Nephron progenitor cell (in vitro differentiated cells): ENCODE data around the gene NIN.

Experiments
- DNase-seq: peaks from one replicate; pipeline ENCODE4 v3.0.0; 2021
- H3K27ac Mint-ChIP-seq: 2 replicates; pipeline ENCODE4 v1.8.0; 2021; ENCODE audit warnings: mild to moderate bottlenecking, moderate library complexity, mixed read lengths
- H3K27me3 Mint-ChIP-seq: 2 replicates; pipeline ENCODE4 v1.8.0; 2021; ENCODE audit warnings: mild to moderate bottlenecking, low read depth, mixed read lengths; ENCODE audit not compliant: poor library complexity
- H3K36me3 Mint-ChIP-seq: 2 replicates; pipeline ENCODE4 v1.8.0; 2021; ENCODE audit warnings: low read depth, mixed read lengths
- H3K4me1 Mint-ChIP-seq: 2 replicates; pipeline ENCODE4 v1.8.0; 2021; ENCODE audit warnings: mixed read lengths
- H3K4me3 Mint-ChIP-seq: 2 replicates; pipeline ENCODE4 v1.8.0; 2021; ENCODE audit warnings: mild to moderate bottlenecking, moderate library complexity, mixed read lengths
- H3K9me3 Mint-ChIP-seq: 2 replicates; pipeline ENCODE4 v1.8.0; 2021; ENCODE audit warnings: mild to moderate bottlenecking, moderate library complexity, mixed read lengths
- TF ChIP-seq, protein P1 (sequence below): fragments of 200-600 bp; sonication (generic); IDR thresholded peaks from 2 replicates; pipeline ENCODE4 v1.5.0; 2021; ENCODE audit warnings: antibody characterized with exemption

NIN gene

DNA sequence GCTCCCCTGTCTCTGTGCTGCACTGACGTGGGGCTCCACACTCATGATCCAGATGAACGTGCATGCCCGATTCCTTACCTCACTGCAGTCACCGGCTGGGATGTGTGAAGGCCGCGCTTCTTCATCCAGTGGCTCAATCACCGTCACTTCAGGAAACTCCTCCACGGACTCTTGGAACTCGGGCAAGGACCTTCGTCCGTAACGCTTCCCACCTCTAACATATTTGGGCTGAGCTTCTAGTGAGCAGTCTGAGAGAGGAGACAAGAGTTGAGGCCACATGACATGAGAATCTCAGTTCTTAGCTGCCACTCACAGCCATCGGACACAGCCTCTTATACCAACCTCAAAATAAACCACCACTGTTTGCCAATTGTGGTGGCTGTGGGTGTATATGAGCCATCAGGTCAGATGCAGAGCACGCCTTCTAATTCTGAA is 38.3 kb downstream of the NIN start:
- DNase-seq: no peak
- Mint-ChIP-seq H3K9me3 (no peaks in the 10 kb centered on the region), H3K4me1 (peaks cover 61% of the 10 kb centered on the region), H3K27ac (no peak overlapping the region), H3K4me3 (no peak overlapping the region), H3K36me3 (peaks cover 49% of the 10 kb centered on the region), H3K27me3 (no peaks in the 10 kb centered on the region)
- TF ChIP-seq, protein P1, sequence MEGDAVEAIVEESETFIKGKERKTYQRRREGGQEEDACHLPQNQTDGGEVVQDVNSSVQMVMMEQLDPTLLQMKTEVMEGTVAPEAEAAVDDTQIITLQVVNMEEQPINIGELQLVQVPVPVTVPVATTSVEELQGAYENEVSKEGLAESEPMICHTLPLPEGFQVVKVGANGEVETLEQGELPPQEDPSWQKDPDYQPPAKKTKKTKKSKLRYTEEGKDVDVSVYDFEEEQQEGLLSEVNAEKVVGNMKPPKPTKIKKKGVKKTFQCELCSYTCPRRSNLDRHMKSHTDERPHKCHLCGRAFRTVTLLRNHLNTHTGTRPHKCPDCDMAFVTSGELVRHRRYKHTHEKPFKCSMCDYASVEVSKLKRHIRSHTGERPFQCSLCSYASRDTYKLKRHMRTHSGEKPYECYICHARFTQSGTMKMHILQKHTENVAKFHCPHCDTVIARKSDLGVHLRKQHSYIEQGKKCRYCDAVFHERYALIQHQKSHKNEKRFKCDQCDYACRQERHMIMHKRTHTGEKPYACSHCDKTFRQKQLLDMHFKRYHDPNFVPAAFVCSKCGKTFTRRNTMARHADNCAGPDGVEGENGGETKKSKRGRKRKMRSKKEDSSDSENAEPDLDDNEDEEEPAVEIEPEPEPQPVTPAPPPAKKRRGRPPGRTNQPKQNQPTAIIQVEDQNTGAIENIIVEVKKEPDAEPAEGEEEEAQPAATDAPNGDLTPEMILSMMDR: no peak

DNA sequence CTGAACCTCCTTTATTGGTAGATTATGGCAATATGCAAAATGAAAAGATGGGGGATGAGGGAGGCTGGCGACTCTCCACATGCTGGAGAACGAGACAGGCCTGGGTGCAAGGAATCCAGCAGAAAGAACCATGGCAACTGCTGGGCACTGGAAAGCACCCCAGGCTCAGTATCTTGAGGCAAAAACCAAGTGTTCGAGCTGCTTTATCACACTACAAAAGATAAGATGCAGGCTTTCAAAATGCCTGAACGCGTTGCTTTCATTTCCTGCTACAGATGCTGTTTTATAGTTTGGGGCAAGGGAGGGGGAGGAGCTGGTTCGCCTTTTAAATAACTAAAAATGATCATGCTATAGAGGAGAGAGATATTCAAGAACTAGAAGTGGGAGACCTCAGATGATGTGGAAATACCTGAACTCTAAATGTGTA is 38.9 kb downstream of the NIN start:
- Mint-ChIP-seq H3K36me3 (peaks cover 49% of the 10 kb centered on the region), H3K4me1 (peaks cover 61% of the 10 kb centered on the region), H3K27me3 (no peaks in the 10 kb centered on the region), H3K9me3 (no peaks in the 10 kb centered on the region), H3K27ac (peak overlapping the region; percentile 52), H3K4me3 (peak overlapping the region; percentile 12)
- TF ChIP-seq, protein P1: no peak
- DNase-seq: no peak

DNA sequence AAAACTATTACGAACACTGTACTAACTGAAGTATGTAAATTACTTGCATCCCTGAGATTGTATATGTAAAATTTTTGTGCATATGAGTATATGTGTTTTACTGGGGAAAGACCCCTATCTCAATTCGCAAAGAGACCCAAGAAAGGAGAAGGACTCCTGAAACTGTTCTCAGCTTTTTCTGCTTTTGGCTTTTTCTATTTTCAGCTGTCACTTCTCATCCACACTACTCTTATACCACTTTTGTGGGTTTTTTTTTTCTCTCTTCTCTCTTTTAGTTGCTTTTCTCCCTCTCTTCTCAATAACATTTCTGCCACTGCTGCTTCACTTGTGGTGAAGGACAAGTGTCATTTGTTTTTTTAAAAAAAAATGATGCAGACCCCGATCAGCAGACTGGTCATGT is 39.8 kb downstream of the NIN start:
- Mint-ChIP-seq H3K4me3 (no peak overlapping the region), H3K27me3 (no peaks in the 10 kb centered on the region), H3K9me3 (no peaks in the 10 kb centered on the region), H3K27ac (no peak overlapping the region), H3K36me3 (peaks cover 49% of the 10 kb centered on the region), H3K4me1 (peaks cover 61% of the 10 kb centered on the region)
- DNase-seq: no peak
- TF ChIP-seq, protein P1: no peak

DNA sequence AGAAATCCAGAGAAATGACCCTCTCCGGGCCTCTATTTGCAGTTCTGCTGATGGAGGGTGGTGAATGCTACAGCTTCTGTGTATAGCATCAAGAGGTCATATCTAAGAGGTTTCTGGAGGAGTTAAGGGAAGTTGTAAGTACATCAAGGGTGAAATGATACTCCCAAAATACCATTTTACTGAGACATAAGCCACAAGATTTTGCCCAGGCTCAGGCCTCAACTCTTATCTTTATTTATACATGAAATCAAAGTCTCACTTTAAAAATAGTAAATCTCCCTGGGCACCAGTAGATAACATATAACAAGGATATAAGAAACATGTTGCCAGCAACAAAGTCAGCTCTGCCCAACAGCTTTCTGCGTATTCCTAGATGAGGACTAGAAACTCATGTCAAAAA is 40.4 kb downstream of the NIN start:
- H3K27ac Mint-ChIP-seq: no peak overlapping the region
- peaks cover 61% of the 10 kb centered on the region for H3K4me1 Mint-ChIP-seq
- no peaks in the 10 kb centered on the region for H3K27me3 Mint-ChIP-seq

DNA sequence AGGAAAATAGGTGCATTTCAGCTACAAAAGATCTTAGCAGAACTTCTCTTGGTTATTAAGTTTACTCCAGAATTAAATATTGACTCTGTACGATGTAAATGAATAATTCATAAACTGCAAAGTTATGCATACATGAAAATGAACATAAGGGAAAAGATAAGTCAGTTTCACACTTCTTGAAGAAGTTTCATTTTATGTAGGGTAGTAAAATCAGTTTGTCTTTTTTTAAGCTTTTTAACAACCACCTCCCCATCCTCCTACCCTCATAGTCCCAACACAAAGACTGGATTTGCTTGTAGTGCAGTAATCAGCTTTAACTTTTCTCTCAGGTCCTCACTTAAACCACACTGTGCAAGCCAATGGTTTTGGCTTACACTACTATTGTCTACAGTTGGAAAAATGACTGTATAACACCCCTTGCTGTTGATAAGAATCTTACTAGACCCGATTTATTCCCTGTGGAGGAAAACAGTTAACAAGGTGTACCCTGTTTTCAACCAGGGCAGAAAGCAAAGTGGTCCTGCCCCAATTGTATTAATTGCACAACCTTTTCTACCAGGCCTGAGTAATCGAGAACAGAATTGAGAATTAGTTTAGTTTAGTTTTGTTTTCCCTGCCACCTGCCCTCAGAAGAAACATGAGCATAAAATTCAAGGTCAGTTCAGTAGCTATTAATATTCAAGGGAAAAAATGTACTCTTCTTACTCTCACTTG is 44.1 kb downstream of the NIN start:
- Mint-ChIP-seq H3K4me1 (peaks cover 47% of the 10 kb centered on the region), H3K36me3 (peaks cover 34% of the 10 kb centered on the region), H3K4me3 (peak overlapping the region; percentile 15), H3K9me3 (no peaks in the 10 kb centered on the region), H3K27me3 (no peaks in the 10 kb centered on the region), H3K27ac (peak overlapping the region; percentile 94)
- no peak for DNase-seq
- TF ChIP-seq, protein P1: no peak

More for the DNA sequence above, 40.4 kb downstream of the NIN start:
- Mint-ChIP-seq H3K4me3 (no peak overlapping the region), H3K9me3 (no peaks in the 10 kb centered on the region), H3K36me3 (peaks cover 49% of the 10 kb centered on the region)
- no peak for DNase-seq
- TF ChIP-seq, protein P1: no peak
